ENCODE measurements around the gene DPYD.

GRCh38 chr1:97787231-97787630, 133.6 kb downstream of the DPYD start:
- TF ChIP-seq CTCF (conservative IDR thresholded peaks at IDR 0.05) (no peak), ZFX (IDR thresholded peaks at IDR 0.05) (no peak)

All from C4-2B (cell line).